ENCODE results near the gene TIGD1.

Gene TIGD1

DNA sequence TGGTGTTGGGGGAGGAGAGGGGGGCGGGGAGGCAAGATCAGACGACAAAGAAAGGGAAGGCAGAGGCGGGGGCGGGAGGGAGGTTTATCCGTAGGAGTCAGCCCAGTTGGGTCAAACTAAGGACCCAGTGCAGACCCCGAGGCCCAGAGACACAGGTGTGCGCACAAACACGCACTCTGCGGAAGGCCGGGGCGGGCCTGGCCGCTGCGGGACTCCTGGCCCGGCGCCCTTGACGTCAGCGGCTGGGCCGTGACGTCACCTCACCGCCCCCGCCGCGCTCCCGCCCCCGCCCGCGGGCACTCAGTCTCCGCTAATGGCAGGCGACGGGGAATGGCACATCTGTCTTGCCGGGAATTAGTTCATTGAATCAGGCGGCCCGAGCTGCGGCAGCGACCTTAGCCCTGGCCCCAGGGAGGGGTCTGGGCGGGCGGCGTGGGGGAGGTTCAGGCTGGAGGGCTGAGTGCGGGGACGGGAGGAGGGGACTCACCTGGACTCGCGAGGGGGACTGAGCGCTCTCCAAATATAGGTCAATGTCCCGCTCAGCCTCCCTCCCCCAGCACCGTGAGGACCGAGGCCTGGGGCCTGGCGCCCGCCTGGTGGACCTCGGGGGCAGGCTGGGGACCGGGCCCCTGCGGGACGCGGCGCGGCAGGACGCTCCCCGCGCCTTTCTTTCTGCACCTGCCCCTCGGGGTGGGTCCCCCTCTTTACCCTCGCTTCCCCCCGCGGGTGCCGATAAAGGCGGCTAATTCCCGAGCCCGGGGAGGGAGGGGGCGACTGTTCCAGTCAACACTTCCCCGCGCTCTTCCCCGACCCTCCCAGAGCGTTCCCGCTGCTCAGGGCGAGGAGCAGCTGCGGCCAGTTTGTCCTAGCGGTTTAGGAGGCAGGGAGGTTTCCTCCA, 47.2 kb downstream of the TIGD1 start:
- in situ Hi-C loops (cut with HindIII; ENCODE audit: low sequenced_read_pairs), result no loop called here

- in situ Hi-C loops (cut with HindIII; ENCODE audit: low sequenced_read_pairs), result no loop called here
Measured at GRCh38 chr2:232502511-232502910, 47.8 kb downstream of the TIGD1 start.

GRCh38 chr2:232501794-232502390, 48.5 kb downstream of the TIGD1 start:
- in situ Hi-C loops (cut with HindIII; ENCODE audit: low sequenced_read_pairs), result no loop called here

- in situ Hi-C loops (cut with HindIII; ENCODE audit: low sequenced_read_pairs), result no loop called here
Measured at GRCh38 chr2:232501331-232501771, 49.0 kb downstream of the TIGD1 start.

GRCh38 chr2:232498452-232498851, 51.9 kb downstream of the TIGD1 start:
- in situ Hi-C loops (cut with HindIII; ENCODE audit: low sequenced_read_pairs), result loop anchor here (5.0 kb wide), 1 partner anchor 41 kb away; the partner anchor contains the start of gene ALPI
